ENCODE data around the gene PCDHGA7.
A peak's percentile ranks its signal among the peaks of the same experiment; 100 is the strongest.
"Not testable (repeated sequence)": the region's sequence is repeated elsewhere in the genome, so short reads cannot be mapped to it uniquely, and the experiment has no call there.

PCDHGA7 gene

GRCh38 chr5:141431286-141431685 is 48.7 kb downstream of the PCDHGA7 start:
- DNase-seq (ENCODE audit: low read depth) = peak; percentile 5
- no peak overlapping the region for H3K4me3 ChIP-seq (ENCODE audit: low read depth, low read length)
- TF ChIP-seq CTCF (conservative IDR thresholded peaks at IDR 0.05; ENCODE audit: low read depth, low read length) = no peak

GRCh38 chr5:141432308-141432707 is 49.8 kb downstream of the PCDHGA7 start:
- not testable (repeated sequence) for DNase-seq (ENCODE audit: low read depth); H3K4me3 ChIP-seq (ENCODE audit: low read depth, low read length)

GRCh38 chr5:141432726-141433125 is 50.2 kb downstream of the PCDHGA7 start:
- not testable (repeated sequence) for H3K4me3 ChIP-seq (ENCODE audit: low read depth, low read length); DNase-seq (ENCODE audit: low read depth)

GRCh38 chr5:141434006-141434405 is 51.5 kb downstream of the PCDHGA7 start:
- no peak for TF ChIP-seq CTCF (conservative IDR thresholded peaks at IDR 0.05; ENCODE audit: low read depth, low read length)
- no peak overlapping the region for H3K4me3 ChIP-seq (ENCODE audit: low read depth, low read length)
- DNase-seq (ENCODE audit: low read depth) = no peak
